Activated CD8-positive, alpha-beta memory T cell treated with anti-CD3 and anti-CD28 coated beads, Interleukin-2, amount 50 U/mL, for 1 hour (primary cell): ENCODE data around the gene OSM.

ENCODE experiments used
- DNase-seq: peaks from one replicate; pipeline ENCODE4 v3.0.0-alpha.2; 2020; ENCODE audit errors: extremely low read depth

OSM gene

DNA sequence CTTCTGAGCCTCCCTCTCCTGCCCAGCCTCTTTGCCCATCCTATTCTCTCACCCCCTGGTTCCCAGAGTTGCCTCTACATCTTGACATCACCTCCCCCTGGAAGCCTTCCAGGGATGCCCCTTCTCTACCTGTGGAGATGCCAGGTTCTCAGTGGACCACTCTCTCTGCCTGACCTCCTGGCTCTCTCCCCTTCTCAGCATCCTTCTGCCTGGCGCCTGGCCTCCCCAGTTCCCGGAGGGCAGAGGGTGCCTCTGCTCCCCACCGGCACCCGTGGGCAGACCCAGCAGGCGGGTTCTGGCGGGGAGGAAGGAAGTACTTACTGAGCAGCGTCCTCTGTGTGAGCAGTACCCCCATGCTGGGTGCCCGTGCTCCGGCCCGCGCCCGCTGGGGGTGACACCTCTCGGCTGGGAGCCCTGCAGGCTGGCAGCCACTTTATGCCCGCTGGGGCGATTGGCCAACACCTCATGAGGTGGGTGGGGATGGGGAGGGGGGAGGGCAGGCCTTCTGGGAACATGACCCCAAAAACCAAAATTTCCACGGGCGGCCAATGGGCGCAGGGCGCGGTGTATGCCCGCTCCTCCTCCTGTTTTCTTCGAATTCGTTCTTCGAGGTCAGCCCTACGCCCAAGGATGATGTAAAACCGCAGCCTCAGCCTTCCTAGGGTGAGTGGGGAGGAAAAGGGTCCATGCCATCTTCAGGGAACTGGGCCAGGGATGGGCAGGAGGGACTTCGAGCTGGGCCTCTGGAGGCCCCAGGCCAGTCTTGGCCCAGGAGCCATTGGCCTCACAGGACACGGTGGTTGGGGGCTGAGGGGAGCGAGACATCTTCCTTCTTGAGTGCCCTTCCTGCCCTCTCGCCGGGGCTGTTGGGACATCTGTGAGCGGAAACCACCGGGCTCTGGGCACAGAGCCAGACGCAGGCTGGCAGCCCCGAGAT, at the start of gene OSM:
TSS of gene OSM (minus strand) at position 407 of the 937 bp plus-strand sequence. CDS start at position 355, 52 bp downstream.
- no peak for DNase-seq

DNA sequence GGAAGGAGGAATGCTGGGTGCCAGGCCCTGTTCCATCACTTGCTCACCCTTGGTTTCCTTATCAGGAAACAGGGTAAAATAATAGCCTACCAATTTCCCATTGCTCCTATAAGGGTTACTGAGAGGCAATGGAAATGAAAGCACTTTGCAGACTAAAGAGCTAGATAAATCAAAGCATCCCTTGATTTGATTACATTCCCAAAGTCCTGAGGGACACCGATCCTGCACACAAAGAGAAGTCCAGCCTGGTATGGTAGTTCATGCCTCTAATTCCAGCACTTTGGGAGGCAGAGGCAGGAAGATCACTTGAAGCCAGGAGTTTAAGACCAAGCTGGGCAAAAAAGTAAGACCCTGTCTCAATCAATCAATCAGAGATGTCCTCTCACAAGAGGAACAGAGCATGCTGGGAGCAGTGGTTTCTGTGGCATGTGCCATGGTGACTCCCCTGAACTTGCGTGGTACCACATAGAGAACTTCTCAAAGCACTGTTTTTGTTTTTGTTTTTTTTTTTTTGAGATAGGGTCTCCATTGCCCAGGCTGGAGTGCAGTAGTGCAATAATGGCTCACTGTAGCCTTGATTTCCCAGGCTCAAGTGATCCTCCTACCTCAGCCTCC, 49.4 kb upstream of the OSM start:
- no peak for DNase-seq

DNA sequence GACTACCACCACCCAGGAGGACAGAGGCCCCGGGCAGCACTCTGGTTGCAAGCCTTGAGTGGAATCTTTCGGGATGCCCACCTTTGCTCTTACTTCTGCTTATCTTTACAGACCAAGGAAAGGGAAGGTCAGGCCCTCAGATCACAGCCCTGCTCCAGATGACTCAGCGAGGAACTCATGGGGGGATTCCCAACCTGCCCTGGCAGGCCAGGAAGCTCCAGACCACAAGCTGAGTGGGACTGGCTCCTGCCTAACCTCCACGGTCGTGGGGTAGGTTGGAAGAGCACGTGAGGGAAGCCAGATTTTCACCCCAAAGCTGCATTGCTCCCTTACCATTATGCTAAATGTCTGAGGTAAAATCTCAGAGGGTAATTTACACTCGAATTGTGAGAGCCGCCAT, 48.3 kb upstream of the OSM start:
- no peak for DNase-seq

DNA sequence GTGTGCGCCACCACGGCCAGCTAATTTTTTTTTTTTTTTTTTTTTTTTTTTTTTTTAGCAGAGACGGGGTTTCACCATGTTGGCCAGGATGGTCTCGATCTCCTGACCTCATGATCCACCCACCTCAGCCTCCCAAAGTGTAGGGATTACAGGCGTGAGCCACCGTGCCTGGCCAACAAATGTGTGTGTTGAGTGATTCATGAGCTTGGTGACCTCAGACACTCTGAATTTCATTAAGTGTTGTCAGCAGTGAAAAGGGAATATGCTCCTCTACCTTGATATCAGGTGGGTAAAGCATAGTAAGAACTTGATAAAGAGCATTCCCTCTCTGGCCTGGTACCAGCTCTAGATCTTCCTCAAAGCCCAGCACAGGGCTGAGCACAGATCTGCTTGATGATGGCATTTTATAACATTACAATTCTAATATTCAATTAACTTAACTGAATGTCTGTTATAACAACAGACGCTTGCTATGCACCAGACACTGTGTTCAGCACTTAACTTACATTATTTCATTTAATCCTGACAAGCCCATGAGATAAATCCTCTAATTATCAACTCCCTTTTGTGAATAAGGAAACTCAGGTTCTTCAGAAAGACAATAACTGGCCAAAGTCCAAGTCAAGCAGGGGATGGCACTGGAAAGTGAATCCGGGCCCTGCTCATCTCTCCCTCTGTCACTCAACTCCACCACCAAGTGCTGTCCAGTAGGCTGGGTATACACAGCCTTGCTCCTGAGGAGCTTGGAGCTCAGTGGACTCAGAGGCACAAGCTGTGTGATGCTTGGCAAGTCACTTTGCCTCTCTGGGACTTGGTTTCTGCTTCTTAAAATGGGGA, 47.1 kb upstream of the OSM start:
- DNase-seq: no peak

DNA sequence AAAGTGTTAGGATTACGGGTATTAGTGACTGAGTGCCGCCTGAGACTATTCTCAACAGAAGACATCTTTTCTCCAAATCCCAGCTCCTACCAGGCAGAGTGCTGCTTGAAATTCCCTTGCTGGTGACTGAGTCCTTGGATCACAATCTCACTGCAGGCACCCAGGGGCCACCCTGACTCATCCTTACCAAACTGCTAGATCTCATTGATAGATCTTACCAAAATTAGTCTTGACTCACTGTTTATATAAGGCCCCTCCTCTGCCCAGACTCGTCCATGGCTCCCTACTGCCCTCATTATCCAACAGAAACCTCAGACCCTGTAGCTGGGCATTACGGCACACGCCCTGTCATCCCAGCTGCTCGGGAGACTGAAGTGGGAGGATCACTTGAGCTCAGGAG, 45.4 kb upstream of the OSM start:
- no peak for DNase-seq

DNA sequence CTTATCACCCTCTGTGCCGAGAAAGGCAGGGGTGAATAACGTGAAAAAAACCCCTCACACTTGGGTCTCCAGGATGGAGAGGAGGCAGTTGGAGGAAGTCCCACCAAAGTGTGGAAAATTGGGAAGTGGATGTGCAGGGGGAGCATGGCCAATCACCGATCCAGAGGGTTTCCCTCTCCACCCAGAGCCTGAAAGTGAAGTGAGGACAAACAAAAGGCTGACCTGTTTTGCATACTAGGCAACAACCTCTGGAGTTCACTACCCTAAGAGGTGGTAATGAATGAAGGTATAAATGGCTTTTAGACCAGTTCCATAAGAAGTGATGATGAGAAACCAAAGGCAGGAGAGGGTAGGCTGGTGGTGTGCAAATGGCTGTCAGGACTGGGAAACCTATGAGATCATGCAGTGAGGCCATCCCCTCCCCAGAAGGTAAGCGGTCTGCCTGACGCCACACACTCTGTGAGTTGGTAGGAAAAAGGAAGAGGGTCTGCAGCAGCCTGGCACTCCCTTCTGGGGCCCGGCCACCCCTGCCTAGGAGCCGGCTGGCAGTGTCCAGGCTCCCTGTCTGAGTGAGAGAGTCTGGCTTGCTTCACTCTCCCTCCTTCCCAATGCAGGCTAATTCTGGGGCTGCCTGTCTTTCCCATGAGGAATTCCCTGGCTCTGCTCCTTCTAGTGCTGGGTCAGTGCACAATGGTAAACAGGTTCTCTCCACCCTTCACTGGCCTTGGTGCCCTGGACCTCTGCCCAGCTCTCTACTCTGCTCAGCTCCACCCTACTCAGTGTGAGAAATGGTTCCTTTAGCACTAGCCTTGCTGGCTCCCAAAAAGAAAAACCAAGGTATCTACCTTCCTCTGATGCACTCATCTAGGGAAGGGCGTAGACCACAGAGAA, 44.5 kb upstream of the OSM start:
- DNase-seq: no peak

DNA sequence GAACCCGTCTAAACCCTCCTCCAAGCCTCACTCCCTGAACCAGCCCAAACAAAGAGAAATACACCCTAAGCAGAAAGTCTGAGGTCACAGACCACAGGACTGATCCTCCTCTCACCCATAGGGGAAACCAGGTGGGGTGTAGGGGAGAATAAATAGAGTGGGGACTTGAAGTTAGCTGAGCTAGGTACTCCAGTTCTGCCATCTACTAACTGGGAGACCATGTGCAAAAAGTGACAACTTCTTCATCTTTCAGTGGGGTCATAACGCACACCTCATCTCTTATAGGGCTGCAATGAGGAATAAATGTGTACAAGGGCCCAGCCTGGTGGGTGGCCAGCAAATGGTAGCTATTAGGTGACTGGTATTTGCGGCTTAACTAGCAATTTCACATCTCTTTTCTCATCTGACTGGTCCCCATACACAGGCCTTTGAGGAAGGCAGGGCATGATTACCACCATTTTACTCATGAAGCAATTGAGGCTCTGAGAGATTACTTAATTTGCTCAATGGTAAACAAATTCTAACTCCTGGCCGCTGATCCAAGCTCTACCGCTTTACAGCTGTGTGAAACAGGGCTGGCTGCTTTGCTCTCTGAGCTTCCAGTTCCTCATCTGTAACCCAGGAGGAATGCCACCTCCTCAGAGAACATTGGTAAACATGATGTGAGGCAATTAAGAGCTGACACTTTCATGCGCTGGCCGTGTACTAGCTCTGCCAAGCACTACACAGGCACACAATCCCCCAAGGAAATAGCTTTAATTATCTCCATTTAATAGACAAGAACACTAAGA, 43.5 kb upstream of the OSM start:
- DNase-seq: no peak

DNA sequence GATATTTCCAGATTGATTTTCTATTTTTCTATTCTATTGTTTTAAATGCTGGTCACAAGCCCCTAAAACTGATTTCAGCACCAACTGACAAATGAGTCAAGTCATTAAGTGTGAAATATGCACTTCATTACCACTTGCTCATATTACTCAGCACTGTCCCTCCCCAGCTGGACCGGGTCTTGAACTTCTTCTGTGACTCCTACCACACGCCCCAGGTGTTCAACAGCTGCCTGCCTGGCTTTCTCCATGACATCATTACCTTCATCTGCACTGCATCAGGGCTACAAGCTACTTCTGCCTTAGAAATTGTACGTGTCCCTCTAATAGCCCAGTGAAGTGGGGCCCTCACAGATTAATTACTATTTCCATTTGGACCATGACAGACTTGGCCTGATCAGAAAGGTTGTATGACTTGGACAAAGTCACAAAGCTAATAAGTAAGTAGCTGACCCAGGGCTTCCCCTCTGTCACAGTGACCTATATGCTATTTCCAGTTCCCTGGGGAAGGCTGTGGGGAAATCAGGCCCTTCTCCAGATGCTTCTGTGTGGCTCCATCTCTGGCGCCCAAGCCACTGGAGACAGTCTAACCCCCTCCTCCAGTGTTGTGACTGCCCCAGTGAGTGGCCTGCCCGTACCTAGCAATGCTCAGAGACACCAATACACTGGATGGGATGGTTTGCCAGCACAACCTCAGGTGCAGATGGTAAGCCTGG, 42.0 kb upstream of the OSM start:
- no peak for DNase-seq

DNA sequence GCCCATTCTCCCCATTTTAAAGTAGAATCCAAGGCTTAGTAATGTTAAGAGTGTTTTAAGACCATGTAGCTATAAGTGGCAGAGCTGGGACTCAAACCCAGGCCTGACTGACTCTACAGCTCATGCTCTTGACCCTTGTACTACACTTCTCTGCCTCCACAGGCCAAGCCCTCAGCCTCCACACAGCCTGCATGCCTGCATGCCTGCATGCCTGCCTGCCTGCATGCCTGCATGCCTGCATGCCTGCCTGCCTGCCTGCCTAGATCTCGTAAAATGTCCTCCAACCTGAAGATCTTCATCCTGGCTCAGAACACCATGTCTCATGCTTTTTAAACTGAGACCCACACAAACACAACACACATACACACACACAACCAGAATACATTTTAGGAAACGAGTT, 41.4 kb upstream of the OSM start:
- no peak for DNase-seq

DNA sequence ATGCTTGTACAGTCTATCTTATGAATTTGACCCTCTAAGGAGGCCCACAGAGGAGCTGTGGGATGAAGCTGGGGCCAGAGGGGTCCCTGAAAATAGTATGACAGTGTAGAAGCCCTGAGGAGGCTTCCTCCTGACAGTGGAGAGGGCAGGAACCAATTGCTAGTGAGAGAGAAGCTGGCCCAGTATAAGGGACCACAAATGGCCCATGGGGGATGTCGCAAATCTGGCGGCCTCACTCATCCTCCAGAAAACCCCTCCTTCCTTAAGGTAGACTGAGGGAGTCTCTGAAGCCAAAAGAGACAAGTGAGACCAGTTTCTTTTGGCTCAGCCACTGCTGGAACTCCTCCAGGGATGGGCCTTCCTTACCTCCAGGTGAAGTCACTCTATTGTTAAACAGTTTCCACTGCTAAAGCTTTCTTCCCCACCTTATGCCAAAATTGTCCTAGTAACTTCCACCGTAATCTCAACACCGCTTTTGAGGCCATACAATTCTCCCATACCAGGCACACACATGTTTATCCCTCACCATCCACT, 40.5 kb upstream of the OSM start:
- no peak for DNase-seq

DNA sequence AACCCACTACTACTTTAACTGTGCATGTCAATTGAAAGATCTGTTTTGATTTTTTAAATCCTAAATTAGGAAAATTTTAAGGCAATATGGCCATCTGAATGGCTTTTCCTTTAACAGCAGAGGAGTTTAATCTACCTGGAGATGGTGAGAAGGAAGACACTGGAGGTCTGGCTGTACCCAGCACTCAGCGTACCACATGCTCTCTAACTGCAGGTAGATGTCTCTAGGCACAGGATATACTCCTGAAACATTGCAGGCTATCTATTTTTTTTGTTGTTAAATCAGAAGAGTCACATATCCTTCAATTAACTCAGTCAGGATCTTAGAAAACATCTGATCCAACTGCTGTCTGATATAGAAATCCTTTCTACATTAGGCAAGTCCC, 40.0 kb upstream of the OSM start:
- DNase-seq: no peak

DNA sequence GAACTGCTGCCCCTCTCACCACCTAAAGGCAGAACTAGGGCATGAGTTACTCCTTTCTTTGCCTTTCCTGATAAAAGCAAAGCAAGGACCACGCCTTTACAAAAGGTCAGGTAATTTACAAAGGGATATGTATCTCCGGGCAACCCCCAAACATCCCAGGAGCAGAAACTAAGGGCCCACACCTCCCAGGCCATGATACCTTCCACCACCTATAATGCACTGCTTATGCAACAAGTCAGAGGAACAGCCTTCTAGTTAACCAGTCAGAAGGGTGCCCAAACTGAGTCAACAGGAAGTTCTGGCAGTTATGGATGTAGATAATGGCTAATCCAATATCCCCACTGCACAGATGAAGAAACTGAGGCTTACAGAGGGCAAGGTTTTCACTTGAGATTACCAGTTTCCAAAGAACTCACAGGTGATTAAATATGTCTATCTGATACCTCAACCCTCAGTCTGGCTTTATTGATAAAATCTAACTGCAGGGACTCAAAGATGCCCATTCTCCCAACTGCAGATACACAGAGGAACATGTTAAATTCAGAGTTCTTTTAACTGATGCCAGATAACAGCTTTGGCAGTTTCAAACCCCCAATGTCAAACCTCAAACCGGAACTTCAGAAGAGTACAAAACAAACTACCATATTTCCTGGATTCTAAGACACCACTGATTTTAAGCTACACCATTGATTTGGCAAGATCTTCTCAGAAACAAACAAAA, 39.4 kb upstream of the OSM start:
- DNase-seq: no peak

DNA sequence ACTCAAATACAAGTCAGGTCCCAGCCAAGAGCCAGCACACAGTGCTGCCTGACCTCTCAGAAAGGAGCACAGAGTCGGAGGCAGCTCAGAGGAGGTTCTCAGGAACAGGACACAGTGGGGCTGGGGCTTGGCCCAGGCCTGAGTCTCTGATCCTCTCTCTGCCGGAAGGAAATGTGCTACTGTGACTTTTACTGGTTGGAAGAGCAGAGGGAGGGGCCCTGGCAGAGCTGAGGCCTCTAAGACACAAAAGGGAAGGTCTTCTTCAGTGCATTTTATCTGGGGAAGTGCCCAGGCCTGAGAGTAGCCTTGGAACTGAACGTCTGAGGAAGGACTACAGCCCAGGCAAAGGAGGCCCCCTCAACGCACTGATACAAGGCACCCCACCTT, 38.9 kb upstream of the OSM start:
- DNase-seq: no peak

DNA sequence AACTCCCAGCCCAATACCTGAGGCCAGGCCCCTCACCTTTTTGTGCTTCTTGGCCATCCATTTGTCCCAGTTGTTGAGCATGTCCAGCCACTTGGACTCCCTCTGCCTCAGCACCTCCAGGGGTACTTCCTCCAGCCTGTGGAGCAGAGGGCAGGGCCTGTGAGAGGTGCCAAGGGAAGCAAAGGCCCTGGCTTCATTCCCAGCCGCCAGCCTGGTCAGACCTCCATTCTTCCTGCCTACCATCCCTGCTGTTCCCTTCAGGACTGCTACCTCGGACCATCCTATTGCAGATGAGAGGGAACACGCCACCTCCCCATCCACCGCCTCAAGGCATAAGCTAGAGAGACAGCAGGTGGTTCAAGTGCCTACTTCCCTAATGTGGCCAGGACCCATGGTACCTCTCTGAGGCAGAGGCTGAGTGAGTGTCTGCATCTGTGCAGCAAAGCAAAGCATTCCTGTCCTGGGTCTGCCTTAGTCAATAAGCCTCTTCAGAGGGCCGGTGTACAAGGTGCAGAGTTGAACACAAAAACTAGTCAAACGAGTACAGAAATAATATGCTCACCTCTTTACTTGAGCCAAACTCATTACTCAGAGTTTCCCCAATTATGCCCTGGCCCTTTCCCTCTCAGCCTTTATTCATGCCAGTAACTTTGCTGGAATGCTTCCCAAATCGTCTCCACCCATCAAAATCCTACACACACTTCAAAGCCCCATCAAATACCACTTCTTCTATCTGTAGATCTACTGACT, 38.0 kb upstream of the OSM start:
- no peak for DNase-seq

DNA sequence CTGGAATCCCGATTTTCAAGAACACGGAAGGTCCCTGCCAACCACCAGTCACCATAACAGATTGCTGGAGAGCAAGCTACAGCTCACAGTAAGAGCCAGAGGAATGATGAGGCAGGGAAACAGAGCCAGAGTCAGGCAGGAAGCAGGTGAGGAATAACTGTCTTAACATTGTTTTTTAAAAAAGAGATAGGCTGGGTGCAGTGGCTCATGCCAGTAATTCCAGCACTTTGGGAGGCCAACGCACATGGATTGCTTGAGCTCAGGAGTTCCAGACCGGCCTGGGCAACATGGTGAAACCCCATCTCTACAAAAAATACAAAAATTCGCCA, 36.1 kb upstream of the OSM start:
- no peak for DNase-seq

DNA sequence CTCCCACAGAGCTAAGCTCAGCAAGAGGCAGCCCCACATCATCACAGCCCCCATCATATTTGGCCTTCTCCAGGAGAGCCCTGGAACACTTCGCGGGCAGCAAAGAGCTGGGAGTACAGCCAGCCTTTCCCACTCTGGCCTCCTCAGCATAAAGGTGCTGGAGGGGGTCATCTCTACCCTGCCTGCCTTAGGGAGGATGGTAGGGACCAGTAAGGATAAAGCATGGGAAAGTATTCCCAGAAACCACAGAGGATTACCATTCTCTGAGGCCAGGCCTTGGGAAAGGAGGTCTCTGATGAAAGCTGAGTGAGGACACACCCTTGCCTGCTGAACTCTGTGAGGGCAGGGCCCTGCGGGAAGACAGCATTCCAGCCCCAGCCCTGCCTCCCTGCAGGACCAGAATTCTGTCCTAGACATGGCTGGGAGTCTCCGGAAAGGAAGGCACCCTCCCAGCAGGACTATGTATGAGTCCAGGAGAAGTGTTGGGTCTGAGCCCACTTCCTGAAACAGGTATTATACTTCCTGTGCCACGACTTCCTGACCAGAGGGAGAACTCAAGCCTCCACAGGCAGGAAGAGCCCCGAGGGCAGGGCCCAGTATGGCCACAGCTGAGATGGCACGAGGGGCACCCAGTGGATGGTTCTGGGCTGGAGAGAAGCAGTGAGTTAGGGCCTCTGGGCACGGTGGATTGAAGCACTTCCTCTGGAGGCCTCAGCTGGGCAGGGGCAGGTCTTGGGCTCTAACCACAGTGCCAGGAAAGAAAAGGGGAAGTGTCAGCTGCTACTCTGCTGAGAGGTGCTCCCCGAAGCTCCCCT, 35.6 kb upstream of the OSM start:
- no peak for DNase-seq

DNA sequence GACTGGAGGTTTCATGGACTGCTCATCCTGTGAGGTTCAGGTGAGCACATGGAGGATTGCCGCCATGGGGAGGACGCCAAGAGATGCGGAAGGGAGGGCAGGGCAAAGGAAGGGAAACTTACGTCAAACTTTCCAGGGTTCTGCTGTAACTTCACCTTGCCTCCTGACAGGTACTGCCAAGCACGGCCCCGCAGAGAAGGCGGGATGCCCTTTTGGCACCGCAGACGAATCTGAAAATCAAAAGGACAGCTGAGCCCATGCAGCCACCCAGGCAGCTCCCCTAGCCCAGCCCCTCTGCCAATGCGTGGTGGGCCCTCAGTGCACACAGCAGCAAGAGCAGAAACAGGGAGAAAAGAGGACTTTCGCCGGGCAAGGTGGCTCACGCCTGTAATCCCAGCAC, 32.7 kb upstream of the OSM start:
- DNase-seq: no peak
